DMS79 (cell line): ENCODE measurements around the gene PIK3R1.

Experiments used
- DNase-seq: peaks from one replicate; lab custom pipeline; 2025; lab: John Stamatoyannopoulos, UW

PIK3R1 gene

GRCh38 chr5:68297656-68298055 is 82.1 kb downstream of the PIK3R1 start:
- DNase-seq: no peak

GRCh38 chr5:68298479-68298878 is 82.9 kb downstream of the PIK3R1 start:
- no peak for DNase-seq

GRCh38 chr5:68299105-68299504 is 83.5 kb downstream of the PIK3R1 start:
- DNase-seq: no peak

GRCh38 chr5:68299575-68299974 is 84.0 kb downstream of the PIK3R1 start:
- no peak for DNase-seq

GRCh38 chr5:68303038-68303738 is 87.6 kb downstream of the PIK3R1 start:
- DNase-seq: no peak

- DNase-seq: no peak
Measured at GRCh38 chr5:68303754-68304420, 88.3 kb downstream of the PIK3R1 start.

GRCh38 chr5:68304421-68305052 is 89.0 kb downstream of the PIK3R1 start:
- no peak for DNase-seq

- no peak for DNase-seq
Measured at GRCh38 chr5:68305223-68305870, 89.8 kb downstream of the PIK3R1 start.

GRCh38 chr5:68306361-68307014 is 90.9 kb downstream of the PIK3R1 start:
- DNase-seq: no peak

GRCh38 chr5:68313336-68313735 is 97.8 kb downstream of the PIK3R1 start:
- DNase-seq: no peak

GRCh38 chr5:68314465-68314864 is 98.9 kb downstream of the PIK3R1 start:
- DNase-seq: no peak

- DNase-seq: no peak
Measured at GRCh38 chr5:68315679-68316271, 100.2 kb downstream of the PIK3R1 start.

- no peak for DNase-seq
Measured at GRCh38 chr5:68316469-68316868, 100.9 kb downstream of the PIK3R1 start.

GRCh38 chr5:68317646-68318045 is 102.1 kb downstream of the PIK3R1 start:
- DNase-seq: no peak

GRCh38 chr5:68318955-68319705 is 103.6 kb downstream of the PIK3R1 start:
- DNase-seq: no peak

GRCh38 chr5:68319706-68320412 is 104.3 kb downstream of the PIK3R1 start:
- no peak for DNase-seq

- DNase-seq: no peak
Measured at GRCh38 chr5:68320413-68320986, 104.9 kb downstream of the PIK3R1 start.

- DNase-seq: no peak
Measured at GRCh38 chr5:68325065-68325580, 109.6 kb downstream of the PIK3R1 start.

GRCh38 chr5:68329554-68330255 is 114.1 kb downstream of the PIK3R1 start:
- no peak for DNase-seq
